Measurements from ENCODE around the gene UTP20.

- no peak for TF ChIP-seq CTCF (IDR thresholded peaks at IDR 0.05 in 8 of 11, conservative IDR thresholded peaks at IDR 0.05 in 3 of 11)
- no peak for TF ChIP-seq POLR2AphosphoS5 (IDR thresholded peaks at IDR 0.05)
These were observed 44.2 kb upstream of the UTP20 start for GRCh38 chr12:101235686-101236085.
